ENCODE results near the gene NPY4R.
"Not testable (repeated sequence)": the region's sequence is repeated elsewhere in the genome, so short reads cannot be mapped to it uniquely, and the experiment has no call there.

The NPY4R gene

GRCh38 chr10:46465765-46466164, at the start of gene NPY4R:
TSS of gene NPY4R (minus strand) at chr10:46465958. CDS start at chr10:46462635, 3,323 bp downstream.
- DNase-seq: not testable (repeated sequence)

GRCh38 chr10:46515366-46515765, 49.6 kb upstream of the NPY4R start:
- DNase-seq: no peak

- DNase-seq: no peak
These were observed 49.1 kb upstream of the NPY4R start for GRCh38 chr10:46514899-46515298.

- DNase-seq: no peak
These were observed 48.7 kb upstream of the NPY4R start for GRCh38 chr10:46514431-46514861.

- DNase-seq: not testable (repeated sequence)
These were observed 47.6 kb upstream of the NPY4R start for GRCh38 chr10:46513333-46513732.

- DNase-seq: not testable (repeated sequence)
These were observed 47.0 kb upstream of the NPY4R start for GRCh38 chr10:46512725-46513124.

- not testable (repeated sequence) for DNase-seq
These were observed 46.2 kb upstream of the NPY4R start for GRCh38 chr10:46512002-46512401.

- not testable (repeated sequence) for DNase-seq
These were observed 34.2 kb upstream of the NPY4R start for GRCh38 chr10:46499990-46500389.

- DNase-seq: not testable (repeated sequence)
These were observed 33.4 kb upstream of the NPY4R start for GRCh38 chr10:46498985-46499703.

GRCh38 chr10:46497878-46498277, 32.1 kb upstream of the NPY4R start:
- not testable (repeated sequence) for DNase-seq

- DNase-seq: not testable (repeated sequence)
These were observed 31.6 kb upstream of the NPY4R start for GRCh38 chr10:46497401-46497800.

- DNase-seq: not testable (repeated sequence)
These were observed 25.8 kb upstream of the NPY4R start for GRCh38 chr10:46491364-46492114.

- DNase-seq: not testable (repeated sequence)
These were observed 24.5 kb upstream of the NPY4R start for GRCh38 chr10:46490285-46490684.

- DNase-seq: not testable (repeated sequence)
These were observed 20.7 kb upstream of the NPY4R start for GRCh38 chr10:46486459-46486858.

GRCh38 chr10:46474746-46475320, 9.1 kb upstream of the NPY4R start:
- DNase-seq: not testable (repeated sequence)

- not testable (repeated sequence) for DNase-seq
These were observed 8.0 kb upstream of the NPY4R start for GRCh38 chr10:46473758-46474157.

- DNase-seq: not testable (repeated sequence)
These were observed 4.4 kb upstream of the NPY4R start for GRCh38 chr10:46470134-46470533.

- DNase-seq: not testable (repeated sequence)
These were observed 2.5 kb upstream of the NPY4R start for GRCh38 chr10:46468119-46468809.

GRCh38 chr10:46463608-46464007, 2.1 kb downstream of the NPY4R start:
- not testable (repeated sequence) for DNase-seq

GRCh38 chr10:46462276-46462675, 3.5 kb downstream of the NPY4R start:
- not testable (repeated sequence) for DNase-seq

GRCh38 chr10:46459579-46459978, 6.2 kb downstream of the NPY4R start:
- DNase-seq: not testable (repeated sequence)

GRCh38 chr10:46457071-46457470, 8.7 kb downstream of the NPY4R start:
- not testable (repeated sequence) for DNase-seq

- DNase-seq: not testable (repeated sequence)
These were observed 9.8 kb downstream of the NPY4R start for GRCh38 chr10:46455992-46456391.

Measured in NCI-H1048 (cell line).